Tibial nerve (tissue), 4 donors: ENCODE measurements around the gene C2orf92.

ENCODE experiments used
- CTCF ChIP-seq, 5 experiments: fragments of 200-600 bp in 3 of 5; fragments of 450-650 bp in 2 of 5; sonication (generic) in 3 of 5; IDR thresholded peaks; one replicate each; pipeline ENCODE4 v1.5.1; 2016 to 2019; ENCODE audit warnings: antibody characterized with exemption in 5 of 5, mild to moderate bottlenecking in 3 of 5, moderate library complexity in 2 of 5
- EP300 ChIP-seq, 2 donors: sonication (generic); formaldehyde crosslinking; IDR thresholded peaks; one replicate each; pipeline ENCODE4 v1.6.1; 2017; ENCODE audit warnings: antibody characterized with exemption in 2 of 2, mild to moderate bottlenecking in 1 of 2
- POLR2A ChIP-seq, 2 donors: fragments of 450-650 bp; IDR thresholded peaks; one replicate each; pipeline ENCODE4 v1.6.1; 2017; ENCODE audit warnings: antibody characterized with exemption in 2 of 2, mild to moderate bottlenecking in 2 of 2, moderate library complexity in 2 of 2

- TF ChIP-seq CTCF (IDR thresholded peaks at IDR 0.05) = peak; percentile 41 to 69 (median 50)
- no peak for TF ChIP-seq POLR2A (IDR thresholded peaks at IDR 0.05)
- no peak for TF ChIP-seq EP300 (IDR thresholded peaks at IDR 0.05)
Measured at GRCh38 chr2:97740590-97741182, 71.2 kb downstream of the C2orf92 start.
